Activated effector memory CD4-positive, alpha-beta T cell treated with Interleukin-2 at 50 U/mL for 16 hours (primary cell): ENCODE data around the gene CCDC3.

Experiments
- DNase-seq: peaks from one replicate; pipeline ENCODE4 v3.0.0-alpha.2; 2020

Gene CCDC3

GRCh38 chr10:12919574-12919973 is 81.9 kb downstream of the CCDC3 start:
- DNase-seq: no peak

GRCh38 chr10:12916587-12916986 is 84.9 kb downstream of the CCDC3 start:
- DNase-seq: no peak

- DNase-seq: no peak
Observed at GRCh38 chr10:12915637-12916168, 85.8 kb downstream of the CCDC3 start.

- DNase-seq: no peak
Observed at GRCh38 chr10:12914111-12914510, 87.4 kb downstream of the CCDC3 start.

GRCh38 chr10:12911795-12912194 is 89.7 kb downstream of the CCDC3 start:
- no peak for DNase-seq

GRCh38 chr10:12910835-12911234 is 90.7 kb downstream of the CCDC3 start:
- DNase-seq: no peak

- DNase-seq: no peak
Observed at GRCh38 chr10:12909836-12910185, 91.7 kb downstream of the CCDC3 start.

GRCh38 chr10:12909182-12909835 is 92.2 kb downstream of the CCDC3 start:
- no peak for DNase-seq

GRCh38 chr10:12908773-12909172 is 92.7 kb downstream of the CCDC3 start:
- DNase-seq: no peak

- DNase-seq: no peak
Observed at GRCh38 chr10:12907656-12908055, 93.9 kb downstream of the CCDC3 start.

GRCh38 chr10:12906051-12906541 is 95.4 kb downstream of the CCDC3 start:
- no peak for DNase-seq

GRCh38 chr10:12905067-12905466 is 96.4 kb downstream of the CCDC3 start:
- no peak for DNase-seq

GRCh38 chr10:12902851-12903358 is 98.6 kb downstream of the CCDC3 start:
- DNase-seq: no peak

GRCh38 chr10:12902135-12902572 is 99.4 kb downstream of the CCDC3 start:
- DNase-seq: no peak

- no peak for DNase-seq
Observed at GRCh38 chr10:12899546-12899945, 102.0 kb downstream of the CCDC3 start.

GRCh38 chr10:12898271-12898670 is 103.2 kb downstream of the CCDC3 start:
- DNase-seq: no peak

- no peak for DNase-seq
Observed at GRCh38 chr10:12897278-12897677, 104.2 kb downstream of the CCDC3 start.

- DNase-seq: no peak
Observed at GRCh38 chr10:12896251-12896650, 105.3 kb downstream of the CCDC3 start.

- DNase-seq: no peak
Observed at GRCh38 chr10:12892924-12893323, 108.6 kb downstream of the CCDC3 start.

- DNase-seq: no peak
Observed at GRCh38 chr10:12890958-12891357, 110.6 kb downstream of the CCDC3 start.

GRCh38 chr10:12888470-12888869 is 113.0 kb downstream of the CCDC3 start:
- no peak for DNase-seq

- no peak for DNase-seq
Observed at GRCh38 chr10:12887780-12888179, 113.7 kb downstream of the CCDC3 start.

GRCh38 chr10:12884851-12885250 is 116.7 kb downstream of the CCDC3 start:
- DNase-seq: no peak

GRCh38 chr10:12880423-12880822 is 121.1 kb downstream of the CCDC3 start:
- no peak for DNase-seq

- no peak for DNase-seq
Observed at GRCh38 chr10:12877150-12877549, 124.4 kb downstream of the CCDC3 start.
